Activated CD8-positive, alpha-beta memory T cell treated with anti-CD3 and anti-CD28 coated beads for 4 hours (primary cell): Measurements from ENCODE around the gene SORCS2.

Experiments used
- DNase-seq, 2 donors: peaks; one replicate each; pipeline ENCODE4 v3.0.0-alpha.2; 2020; ENCODE audit warnings: low read depth in 2 of 2

The SORCS2 gene

DNA sequence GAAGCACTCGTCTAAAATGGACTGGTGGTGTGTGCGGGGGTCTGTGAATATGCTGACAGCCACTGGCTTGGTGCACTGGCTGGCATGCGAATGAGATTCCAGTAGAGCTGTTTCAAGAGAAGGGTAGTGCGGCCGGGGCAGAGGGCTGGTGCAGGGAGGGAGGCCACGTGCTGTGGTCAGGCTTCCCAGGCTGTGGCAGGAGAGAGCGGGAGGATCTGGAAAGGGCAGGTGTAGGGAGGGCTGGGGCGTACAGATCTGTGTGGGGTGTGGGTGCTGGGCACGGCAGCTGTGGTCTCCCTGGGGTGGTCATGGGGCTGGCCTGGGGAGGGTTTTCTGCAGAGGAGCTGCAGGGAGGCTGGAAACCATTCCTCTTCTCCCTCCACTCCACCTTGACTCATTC lies 30.2 kb downstream of the SORCS2 start:
- no peak for DNase-seq

DNA sequence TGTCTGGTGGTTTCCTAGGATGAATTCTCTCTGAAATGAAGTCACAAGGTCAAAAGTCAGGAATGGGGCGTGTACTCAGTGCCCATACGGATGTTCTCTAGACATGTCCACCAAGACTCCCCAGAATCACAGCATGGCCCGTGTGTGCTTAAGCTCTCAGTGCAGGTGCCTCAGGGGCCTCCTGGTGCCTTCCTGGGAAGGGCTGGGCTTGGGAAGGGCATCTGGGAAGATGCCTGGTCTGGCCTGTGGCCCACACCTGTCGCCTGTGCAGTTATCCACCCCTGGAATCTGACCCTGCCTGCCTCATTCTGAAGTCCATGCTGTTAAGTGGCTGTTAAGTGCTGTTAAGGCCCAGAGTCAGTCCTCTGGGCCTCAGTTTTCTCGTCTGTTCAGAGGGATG lies 31.2 kb downstream of the SORCS2 start:
- no peak for DNase-seq

DNA sequence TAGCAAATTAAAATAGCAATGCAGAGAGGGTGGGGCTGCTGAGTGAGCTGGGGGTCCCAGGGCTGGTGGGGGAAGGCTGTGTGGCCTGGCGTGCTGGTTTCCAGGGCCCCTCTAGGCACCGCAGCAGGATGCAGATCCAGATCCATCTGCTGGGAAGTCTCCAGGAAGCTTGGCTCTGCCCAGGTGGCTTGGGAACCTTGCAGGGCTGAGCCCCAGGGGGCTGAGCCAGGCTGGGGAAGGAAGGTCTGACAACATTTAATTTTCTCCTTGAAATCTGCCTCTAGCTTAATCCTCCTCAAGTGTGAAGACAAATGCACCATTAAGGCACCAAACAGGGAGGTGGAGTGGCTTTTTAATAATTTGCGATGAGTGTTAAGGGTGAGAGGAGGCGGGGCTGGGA lies 31.7 kb downstream of the SORCS2 start:
- no peak for DNase-seq

DNA sequence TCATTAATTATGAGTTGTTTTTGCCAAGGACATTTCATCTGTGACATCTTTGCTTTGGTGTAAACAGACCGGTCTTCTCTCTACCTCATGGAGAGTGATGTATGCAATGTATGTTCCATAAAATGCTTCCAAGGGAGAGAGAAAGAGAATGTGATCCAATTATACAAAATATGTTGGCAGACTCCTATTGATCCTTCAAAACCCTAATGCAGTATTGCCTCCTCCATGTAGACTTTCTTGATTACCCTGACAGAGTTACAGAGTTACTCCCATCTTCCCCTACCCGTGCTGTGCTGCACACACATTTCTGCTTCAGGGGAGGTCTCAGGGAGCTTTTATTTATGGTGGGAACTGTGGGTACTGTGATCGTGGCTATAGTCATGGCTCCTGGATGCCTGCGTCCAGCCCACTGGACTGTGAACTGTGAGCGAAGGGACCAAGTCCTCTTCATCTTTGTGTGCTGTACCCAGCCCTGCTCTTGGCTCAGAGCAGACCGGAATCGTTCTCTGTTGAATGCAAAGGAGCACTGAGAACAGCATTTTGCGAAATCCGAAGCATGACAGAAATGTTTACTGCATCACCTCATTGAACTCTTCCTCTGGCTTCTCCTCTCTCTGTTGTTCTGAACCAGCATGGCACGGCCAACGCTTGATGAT lies 32.7 kb downstream of the SORCS2 start:
- no peak for DNase-seq

DNA sequence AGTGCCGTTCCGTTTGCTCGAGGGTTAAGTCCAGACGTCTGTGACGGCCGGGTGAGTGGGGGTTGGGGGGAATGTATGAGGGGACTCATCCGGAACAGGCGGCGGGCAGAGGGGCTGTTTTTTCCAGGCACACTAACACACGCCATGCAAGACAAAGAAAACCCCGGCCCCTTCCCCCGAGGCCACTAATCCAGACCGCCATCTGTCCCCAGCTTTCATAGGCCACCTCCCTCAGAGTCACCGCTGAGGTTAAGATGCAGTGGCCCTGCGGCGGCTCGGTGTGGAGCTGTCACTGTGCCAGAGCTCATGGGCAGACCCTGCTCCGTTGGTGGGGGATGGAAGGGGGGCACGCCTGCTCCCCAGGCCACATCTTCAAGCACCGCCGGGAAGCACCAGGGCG lies 34.1 kb downstream of the SORCS2 start:
- DNase-seq, result no peak

DNA sequence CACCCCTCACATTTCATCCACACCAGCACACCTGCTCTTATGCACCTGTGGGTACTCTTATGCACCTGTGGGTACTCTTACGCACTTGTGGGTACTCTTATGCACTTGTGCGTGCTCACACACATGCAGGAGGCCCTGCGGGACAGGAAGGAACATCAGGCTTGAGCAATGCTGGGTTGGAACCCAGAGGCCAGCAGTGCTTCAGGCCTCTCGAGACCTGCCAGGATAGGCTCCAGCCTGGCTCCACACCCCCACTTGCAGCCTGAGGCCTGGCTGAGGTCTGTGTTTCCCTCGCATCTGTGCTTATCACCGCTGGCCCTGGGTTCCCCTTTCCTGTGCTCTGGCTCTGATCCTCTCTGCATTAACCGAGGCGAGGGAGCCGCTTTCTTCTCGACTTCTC lies 34.7 kb downstream of the SORCS2 start:
- DNase-seq, result no peak

DNA sequence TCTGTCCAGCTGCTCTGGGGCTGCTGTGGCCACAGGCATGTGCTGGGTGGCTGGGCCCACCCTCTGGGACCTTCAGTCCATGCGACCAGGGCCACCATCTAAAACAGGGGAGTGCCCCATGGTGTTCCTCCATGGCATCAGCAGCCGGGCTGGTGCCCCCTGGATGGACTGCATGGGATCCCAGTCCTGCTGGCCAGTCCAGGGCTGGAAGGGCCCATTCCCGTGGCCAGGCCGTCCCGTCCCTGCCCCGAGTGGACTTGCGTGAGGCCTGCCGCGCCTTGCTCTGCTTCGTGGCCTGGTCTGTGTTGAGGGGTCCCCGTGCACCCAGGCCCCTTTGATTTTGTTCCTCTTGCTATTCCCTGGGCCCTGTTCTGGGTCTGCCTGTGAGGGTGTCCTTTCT lies 36.4 kb downstream of the SORCS2 start:
- no peak for DNase-seq

DNA sequence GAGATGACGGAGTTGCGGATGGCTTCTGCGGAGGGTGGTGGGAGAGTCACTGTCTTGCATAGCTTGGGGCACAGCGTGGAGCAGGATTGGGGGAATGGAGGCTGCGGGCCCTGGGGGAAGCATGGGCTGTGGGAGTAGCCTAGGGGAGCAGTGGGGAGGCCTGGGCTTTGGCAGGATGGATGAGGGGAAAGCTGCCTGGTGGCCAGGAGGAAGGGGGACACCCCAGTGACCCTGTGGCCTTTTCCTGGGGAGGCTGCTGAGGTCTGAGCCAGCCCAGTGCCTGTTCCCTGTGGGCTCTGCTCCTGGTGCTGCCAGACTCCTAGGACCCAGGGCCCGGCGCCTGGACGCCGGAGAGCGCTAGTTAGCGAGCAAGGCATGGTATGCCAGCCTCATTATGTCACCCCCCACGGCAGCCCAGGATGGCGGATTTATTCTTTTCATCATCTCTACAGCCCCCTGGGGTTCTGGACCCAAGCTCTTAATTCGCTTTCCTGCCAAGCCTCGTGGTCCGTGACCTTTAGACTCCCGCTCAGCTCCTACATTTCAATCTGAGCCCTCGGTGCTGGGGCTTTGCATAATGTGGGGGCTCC lies 39.8 kb downstream of the SORCS2 start:
- DNase-seq, result no peak

DNA sequence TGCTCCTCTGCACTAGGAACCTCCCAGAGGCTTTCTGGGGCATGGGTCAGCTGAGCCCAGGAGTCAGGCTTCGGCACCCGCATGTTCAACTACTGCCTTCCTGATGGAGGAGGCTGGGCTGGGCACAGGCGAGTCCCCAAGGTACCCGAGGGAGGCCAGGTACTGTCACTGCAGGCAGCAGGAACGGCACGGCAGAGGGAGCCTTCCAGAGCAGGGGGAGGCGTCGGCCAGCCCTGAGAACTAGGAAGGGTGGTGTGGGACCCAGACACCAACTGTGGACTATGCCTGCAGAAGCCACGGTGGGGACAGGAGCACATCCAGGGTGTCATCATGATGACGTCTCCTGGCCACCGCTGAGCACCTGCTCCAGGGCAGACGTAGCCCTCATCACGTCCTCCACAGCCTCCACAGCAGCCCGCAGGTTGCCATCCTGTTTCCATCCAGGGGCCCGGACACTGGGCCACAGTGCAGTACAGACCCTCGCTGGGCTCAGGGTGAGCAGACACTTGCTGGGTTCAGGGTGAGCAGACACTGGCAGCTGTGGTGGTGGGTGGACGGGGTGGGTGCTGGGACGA lies 40.8 kb downstream of the SORCS2 start:
- no peak for DNase-seq

DNA sequence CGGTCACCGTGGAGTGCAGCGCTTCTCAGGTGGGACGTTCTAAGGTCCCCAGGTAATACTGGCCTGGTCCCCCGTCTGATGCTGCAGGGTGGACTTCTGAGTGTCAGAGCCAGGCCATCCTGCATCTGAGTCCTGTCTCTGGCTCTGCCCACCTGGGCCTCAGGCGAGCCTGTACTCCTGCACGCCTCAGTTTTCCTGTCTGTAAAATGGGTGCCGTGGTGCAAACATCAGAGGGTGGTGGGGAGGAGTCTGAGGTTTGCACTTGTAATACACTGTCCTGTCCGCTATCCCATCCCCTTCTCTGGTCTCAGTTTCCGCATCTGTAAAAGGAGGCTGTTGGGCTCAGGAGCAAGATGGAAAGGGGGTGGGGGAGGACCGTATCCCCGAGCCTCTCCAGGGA lies 41.3 kb downstream of the SORCS2 start:
- DNase-seq, result no peak

DNA sequence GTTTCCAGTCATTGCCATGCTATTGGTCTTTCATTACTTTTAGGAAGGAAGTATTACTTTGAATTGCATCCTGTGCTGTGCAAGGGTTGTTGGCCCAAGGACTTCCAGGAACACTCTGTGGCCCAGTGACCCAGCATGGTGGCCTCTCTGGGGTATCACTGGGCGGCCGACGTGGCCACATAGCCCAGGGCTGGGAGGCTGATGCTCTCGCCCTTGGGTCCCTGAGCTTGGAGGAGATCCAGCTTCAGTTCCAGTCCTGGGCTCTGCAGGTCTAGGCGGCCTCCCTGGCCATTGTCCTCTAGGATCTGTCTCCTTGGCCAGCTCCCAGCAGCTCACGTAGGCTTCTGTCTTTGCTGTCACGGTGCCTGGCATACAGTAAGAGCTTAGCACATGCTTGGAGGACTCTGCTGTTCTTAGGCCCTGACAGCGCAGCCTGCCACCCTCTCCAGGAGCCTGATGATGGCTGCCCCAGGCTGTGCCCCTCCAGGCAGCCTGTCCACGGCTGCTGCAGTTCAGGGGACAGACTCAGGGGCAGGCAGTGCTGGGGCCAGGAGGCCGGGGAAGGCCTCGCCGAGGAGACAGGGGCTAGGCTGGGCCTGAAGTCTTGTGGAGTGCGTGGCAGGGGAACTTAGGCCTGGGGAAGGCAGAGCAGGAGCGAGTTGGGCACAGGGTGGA lies 42.2 kb downstream of the SORCS2 start:
- no peak for DNase-seq

DNA sequence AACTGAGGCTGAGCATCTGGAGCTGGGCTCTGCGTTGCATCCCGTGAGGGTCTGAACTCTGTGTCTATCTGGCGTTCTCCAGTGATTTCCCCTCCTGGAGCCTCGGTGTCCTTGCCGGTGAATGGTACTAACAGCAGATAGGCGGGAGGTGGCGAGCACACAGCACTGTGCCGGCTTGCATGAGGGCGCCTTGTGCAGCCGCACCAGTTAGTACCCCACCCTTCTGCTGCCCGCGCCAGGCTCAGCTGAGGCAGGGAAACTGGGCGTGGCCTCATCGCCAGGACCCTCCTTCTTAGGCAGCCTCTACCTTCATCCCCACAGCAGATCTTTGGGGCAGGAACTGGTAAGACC lies 42.7 kb downstream of the SORCS2 start:
- no peak for DNase-seq

DNA sequence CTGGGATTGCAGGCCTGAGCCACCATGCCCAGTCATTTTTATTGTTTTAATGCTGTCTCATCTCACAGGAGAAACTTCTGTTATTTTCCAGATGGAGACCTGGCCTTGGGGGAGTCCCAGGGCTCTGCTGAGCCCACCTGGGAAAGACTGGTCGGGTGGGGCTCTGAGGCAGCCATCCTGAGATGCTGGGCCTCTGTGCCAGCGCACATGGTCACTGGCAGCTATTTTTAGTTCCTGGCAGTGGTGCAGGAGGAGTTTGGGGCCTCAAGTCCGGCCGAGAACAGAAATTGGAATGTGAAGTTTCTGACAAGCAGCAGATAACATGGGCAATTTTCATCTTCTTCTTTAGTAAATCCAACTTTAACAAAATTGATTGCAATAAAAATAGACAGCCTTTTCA lies 44.5 kb downstream of the SORCS2 start:
- DNase-seq, result no peak

DNA sequence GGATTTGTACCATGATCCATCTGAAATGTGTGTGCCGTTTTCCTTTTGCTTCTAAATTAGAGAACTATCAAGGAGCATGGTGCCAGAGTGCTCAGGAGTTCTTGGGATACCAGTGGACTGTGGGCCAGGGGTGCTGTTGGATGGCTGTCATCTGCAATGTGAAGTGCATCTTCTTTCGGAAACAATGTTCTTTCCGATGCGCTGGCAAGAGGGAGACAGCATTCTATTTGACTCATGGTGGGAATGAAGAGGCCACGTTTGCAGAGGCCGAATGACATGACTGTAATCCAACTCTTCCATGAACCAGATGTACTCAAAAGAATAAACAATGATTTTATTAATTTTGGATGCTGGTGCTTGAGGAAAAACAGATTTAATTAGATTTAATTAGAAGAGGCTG lies 45.5 kb downstream of the SORCS2 start:
- DNase-seq, result no peak

DNA sequence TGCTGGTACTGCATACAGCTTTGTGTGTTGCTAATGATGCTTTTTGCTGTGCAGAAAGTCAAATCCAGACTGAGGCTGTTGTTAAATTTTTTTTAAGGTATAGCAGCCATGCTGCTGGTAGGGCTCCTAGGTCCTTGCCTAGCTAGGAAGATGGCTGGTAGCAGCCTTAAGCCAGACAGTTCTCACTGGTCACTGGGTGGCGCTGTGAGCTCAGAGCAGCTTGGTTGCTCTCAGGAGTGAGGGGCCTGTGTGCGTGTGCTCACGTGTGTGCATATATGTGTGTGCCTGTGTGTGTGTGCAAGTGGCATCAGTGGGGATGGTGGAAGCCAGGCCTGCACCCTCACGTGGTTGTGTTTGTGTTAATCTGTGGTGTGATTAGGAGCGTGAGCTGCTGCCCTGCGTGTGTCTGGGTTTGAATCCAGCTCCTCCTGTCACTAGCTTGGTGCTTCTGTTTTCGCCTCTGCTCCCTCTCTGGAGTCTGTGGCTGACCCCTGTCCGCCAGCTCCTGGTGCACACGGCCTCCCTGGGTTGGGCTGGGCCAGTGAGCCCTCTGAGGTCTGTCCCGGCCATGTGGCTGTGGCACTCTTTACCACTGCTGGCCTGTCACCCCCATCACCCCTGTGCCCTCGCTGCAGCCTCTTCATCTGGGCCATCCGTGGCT lies 46.1 kb downstream of the SORCS2 start:
- no peak for DNase-seq

DNA sequence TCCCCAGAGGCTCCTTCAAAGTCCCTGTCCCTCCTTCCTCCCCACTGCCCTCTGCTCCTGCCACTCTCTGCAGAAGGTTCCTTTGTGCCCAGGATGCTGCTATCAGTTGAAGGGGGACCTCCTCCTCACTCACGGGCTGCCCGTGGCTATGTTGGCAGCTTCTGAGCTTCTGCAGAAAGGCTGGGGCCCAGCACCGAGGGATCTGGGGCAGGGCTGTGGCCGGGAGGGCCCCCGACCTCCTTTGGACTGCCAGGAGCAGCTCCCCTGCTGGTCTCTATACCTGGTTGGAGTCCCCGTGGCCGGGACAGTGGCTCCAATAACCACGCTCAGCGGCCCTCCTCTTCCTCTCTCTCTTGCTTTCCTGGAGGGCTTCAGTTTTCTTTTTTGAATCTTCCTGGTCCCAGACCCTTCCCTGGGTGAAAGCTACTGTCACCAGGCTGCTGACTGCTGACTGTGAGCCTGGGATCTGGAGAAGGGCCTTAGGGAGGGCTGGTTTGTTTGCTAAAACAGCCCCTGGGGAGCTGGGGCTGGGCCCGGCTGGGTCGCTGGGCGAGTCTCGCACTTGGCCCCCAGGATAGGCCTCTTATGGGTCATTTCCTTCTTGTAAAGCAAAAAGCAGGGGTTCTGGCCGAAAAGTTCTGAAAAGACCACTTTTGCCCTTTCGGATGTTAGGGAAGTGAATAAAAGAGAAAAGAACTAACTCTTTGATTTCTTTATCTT lies 46.9 kb downstream of the SORCS2 start:
- DNase-seq, result no peak

DNA sequence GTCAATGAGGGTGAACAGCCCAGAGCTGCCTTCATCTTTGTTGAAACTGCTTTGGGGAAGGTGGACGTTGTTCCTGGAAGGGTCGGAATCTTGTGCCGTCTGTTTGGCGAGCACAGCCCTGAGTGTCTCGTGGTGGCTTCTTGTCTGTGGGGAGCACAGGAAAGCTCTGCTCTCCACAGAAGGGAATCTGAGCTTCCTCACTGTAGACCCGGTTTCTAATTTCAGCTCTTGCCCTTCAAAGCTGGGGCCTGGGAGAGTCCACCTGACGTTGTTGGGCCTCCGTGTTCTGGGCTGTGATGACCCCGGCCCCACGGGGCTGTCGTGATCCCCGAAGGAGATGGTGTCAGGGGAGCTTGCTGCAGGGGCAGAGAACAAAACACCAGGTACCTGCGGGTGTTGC lies 47.5 kb downstream of the SORCS2 start:
- no peak for DNase-seq

DNA sequence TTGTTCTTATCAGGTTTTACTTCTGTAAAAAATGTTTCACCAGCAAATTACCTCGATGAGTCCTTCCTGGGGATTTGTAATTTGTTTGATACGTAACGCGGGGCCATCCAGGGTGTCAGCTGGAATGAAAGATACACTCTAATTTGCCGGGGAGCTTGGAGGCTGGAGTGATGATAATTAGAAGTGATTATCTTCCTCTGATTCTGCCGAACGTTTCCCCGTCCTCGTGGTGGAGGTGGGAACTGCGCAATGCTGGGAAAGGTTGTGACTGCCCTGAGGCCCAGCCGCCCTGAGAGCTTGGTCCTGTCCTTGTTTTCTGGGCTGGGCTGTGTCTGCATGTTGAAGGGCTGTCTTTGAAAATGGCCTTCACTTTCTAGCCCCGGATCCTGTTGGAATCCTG lies 48.0 kb downstream of the SORCS2 start:
- DNase-seq, result no peak

DNA sequence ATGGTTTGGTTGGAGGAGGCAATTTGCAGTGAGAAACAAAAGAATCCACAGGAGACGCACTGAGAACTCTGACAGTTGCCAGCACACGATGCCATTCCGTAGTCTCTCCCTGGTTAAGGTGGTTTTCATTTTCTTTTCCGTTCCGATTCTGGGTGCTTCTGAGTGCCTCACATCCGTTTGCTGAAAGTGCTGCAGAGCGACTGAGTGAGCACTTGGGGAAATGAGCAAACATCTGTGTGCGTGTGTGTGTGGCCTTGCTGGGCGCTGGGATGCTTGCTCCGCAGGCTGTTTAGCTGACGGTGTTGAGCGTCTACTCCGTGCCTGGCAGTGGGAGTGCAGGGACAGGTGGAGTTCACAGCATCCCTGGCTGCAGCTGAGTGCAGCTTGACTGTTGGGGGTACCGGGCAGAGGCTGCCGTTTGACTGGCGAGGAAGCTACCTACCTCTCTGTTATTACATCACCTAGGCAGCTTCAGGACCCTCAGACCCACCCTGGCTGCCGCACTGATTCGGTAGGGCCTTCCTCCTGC lies 49.3 kb downstream of the SORCS2 start:
- DNase-seq, result no peak

DNA sequence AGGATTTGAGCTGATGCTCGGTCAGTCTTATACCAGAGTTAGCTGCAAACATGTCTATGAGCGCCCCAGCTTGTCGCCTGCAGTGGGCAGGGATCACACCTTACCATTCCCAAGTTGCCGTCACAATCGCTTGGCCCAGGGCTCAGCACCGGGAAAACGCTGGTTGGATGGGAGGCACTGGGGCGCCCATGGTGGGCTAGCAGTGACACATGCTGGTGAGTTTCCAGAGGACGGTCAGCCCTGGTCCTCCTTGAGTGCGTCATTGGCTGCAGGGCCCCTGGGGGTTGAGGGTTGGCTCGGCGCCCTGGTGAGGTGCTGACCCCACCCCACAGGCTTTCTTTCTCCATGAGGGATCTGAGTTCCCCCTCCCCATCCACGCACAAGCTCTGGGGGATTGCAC lies 50.4 kb downstream of the SORCS2 start:
- DNase-seq, result no peak

DNA sequence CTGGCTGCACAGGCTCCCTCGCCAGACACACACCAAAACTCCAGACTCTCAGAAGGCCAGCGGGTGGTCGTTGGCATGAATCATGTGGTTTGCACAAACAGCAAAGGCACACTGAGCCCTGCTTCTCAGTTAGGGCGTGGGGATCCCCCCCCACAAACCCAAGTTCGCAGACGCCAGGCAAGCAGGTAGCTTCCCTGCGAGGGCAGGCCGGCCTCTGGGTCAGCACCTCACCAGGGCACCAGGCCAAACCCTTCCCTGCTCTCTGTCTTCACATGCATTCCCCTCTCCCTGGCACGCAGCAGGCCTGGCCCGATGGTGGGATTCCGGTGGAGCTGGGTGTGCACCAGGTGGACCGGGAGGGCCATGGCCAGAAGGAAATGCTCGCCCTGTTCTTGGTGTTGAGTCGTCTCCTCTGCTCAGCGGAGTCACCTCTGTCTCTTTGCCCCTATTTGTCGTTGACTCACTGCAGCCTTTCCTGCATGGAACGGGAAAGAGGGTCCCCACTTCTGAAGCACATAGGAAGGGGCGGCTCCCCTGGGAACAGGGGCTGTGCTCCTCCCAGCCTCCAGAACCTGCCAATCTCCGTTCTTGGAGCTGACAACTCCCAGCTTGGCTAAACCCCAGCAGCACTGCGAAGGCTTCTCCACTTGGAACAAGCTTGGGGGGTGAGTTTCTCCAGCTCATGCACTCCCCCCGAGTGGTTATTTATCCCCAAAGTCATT lies 51.4 kb downstream of the SORCS2 start:
- DNase-seq, result no peak
